Spleen (tissue), 11 donors: ENCODE data around the gene RAPSN. TPM values are rescaled to one million over a fixed set of nuclear protein-coding genes. Genes with fewer than 3 reads are reported as not detected.

Experiments used
- DNase-seq: peaks from one replicate; pipeline ENCODE4 v3.0.0-alpha.2; 2020
- H3K27ac ChIP-seq, 8 donors: fragments of 200-600 bp; sonication (generic) in 7 of 8; 1 replicate in 4 of 8; 2 replicates in 4 of 8; pipeline versions ENCODE4 v1.5.0 to v1.8.0; 2016 to 2021; ENCODE audit warnings: inconsistent platforms in 4 of 8, mild to moderate bottlenecking in 4 of 8, moderate library complexity in 1 of 8
- H3K27me3 ChIP-seq, 7 donors: fragments of 200-600 bp; sonication (generic) in 6 of 7; replicated peaks in 1 of 7; 1 replicate in 4 of 7; 2 replicates in 3 of 7; pipeline versions ENCODE4 v1.5.0 to v1.8.0; 2016 to 2021; ENCODE audit warnings: inconsistent platforms in 3 of 7, mild to moderate bottlenecking in 1 of 7
- H3K36me3 ChIP-seq, 6 donors: fragments of 200-600 bp; sonication (generic) in 5 of 6; 1 replicate in 4 of 6; 2 replicates in 2 of 6; pipeline versions ENCODE4 v1.5.0 to v1.8.0; 2016 to 2021; ENCODE audit warnings: inconsistent platforms in 2 of 6
- H3K4me1 ChIP-seq, 6 donors: fragments of 200-600 bp; sonication (generic) in 5 of 6; 1 replicate in 3 of 6; 2 replicates in 3 of 6; pipeline versions ENCODE4 v1.5.0 to v1.8.0; 2016 to 2021; ENCODE audit warnings: inconsistent platforms in 3 of 6
- H3K4me3 ChIP-seq, 8 donors: fragments of 200-600 bp; sonication (generic) in 7 of 8; 1 replicate in 4 of 8; 2 replicates in 4 of 8; pipeline versions ENCODE4 v1.5.0 to v1.8.0; 2016 to 2021; ENCODE audit warnings: inconsistent platforms in 4 of 8, mild to moderate bottlenecking in 4 of 8, moderate library complexity in 2 of 8
- H3K9me3 ChIP-seq, 8 donors: fragments of 200-600 bp; sonication (generic) in 7 of 8; 1 replicate in 4 of 8; 2 replicates in 4 of 8; pipeline versions ENCODE4 v1.5.0 to v1.8.0; 2016 to 2021; ENCODE audit warnings: inconsistent platforms in 4 of 8
- CTCF ChIP-seq, 11 experiments: fragments of 200-600 bp in 7 of 11; fragments of 450-650 bp in 4 of 11; sonication (generic) in 4 of 11; IDR thresholded peaks in 8 of 11; conservative IDR thresholded peaks in 3 of 11; 1 replicate in 7 of 11; 2 replicates in 4 of 11; pipeline versions ENCODE4 v1.4.0 to v1.8.0; 2016 to 2021; ENCODE audit warnings: antibody characterized with exemption in 11 of 11, inconsistent platforms in 4 of 11, mild to moderate bottlenecking in 1 of 11
- POLR2A ChIP-seq, 3 donors: fragments of 450-650 bp; IDR thresholded peaks; one replicate each; pipeline ENCODE4 v1.5.1; 2017; ENCODE audit warnings: antibody characterized with exemption in 3 of 3, mild to moderate bottlenecking in 1 of 3
- POLR2AphosphoS5 ChIP-seq, 3 donors: sonication (generic); formaldehyde crosslinking; IDR thresholded peaks; one replicate each; pipeline ENCODE4 v1.5.1; 2017; ENCODE audit warnings: antibody characterized with exemption in 3 of 3
- WGBS, 5 donors: extraction: QIAGEN DNeasy Blood & Tissue Kit in 3 of 5; methylation state at CpG; one replicate each; pipeline versions ENCODE4 v1.1.5 to v1.1.7; 2013 to 2018; 5-methylcytosine and 5-hydroxymethylcytosine counted together
- intact Hi-C: fragments of 100-400 bp; cut with DNase I; formaldehyde crosslinking; loops from one replicate; pipeline ENCODE4 v1.15.0; 2023; ENCODE audit warnings: low total_unique reads
- polyA plus RNA-seq, 3 donors: library from polyadenylated mRNA; stranded (reverse); fragments of 200-250 nt; gene quantifications; one replicate each; pipeline ENCODE4 v1.2.1, GENCODE V29; 2013
- total RNA-seq, 7 donors: library from RNA; depleted of rRNA in 3 of 7; stranded (reverse); fragments of >200 nt in 3 of 7; fragmentation: NEBNext Ultra II Directional in 4 of 7; extraction: Animal tissue kit (Norgen Biotek cat#: 25700) in 4 of 7; gene quantifications; one replicate each; pipeline versions ENCODE4 v1.1.0 to v1.2.1, GENCODE V29; 2016 to 2021
- donor health status: healthy with polysubstance abuse.
- donor health status: DM: no; HTN: no; CAD: no; lungs with moderate emphysema.
- donor health status: DM: no; HTN: no; CAD: no.
- donor health status: Bipolar disorder and iron deficiency.
- donor health status: healthy.
- donor health status: DM: no; HTN: no; CAD: no.
- donor health status: DM: yes; HTN: yes; CAD: no.

Gene RAPSN
- total and polyA plus RNA-seq, 10 donors = 0.42 to 1.6 (median 0.96) TPM; not detected in 2

DNA sequence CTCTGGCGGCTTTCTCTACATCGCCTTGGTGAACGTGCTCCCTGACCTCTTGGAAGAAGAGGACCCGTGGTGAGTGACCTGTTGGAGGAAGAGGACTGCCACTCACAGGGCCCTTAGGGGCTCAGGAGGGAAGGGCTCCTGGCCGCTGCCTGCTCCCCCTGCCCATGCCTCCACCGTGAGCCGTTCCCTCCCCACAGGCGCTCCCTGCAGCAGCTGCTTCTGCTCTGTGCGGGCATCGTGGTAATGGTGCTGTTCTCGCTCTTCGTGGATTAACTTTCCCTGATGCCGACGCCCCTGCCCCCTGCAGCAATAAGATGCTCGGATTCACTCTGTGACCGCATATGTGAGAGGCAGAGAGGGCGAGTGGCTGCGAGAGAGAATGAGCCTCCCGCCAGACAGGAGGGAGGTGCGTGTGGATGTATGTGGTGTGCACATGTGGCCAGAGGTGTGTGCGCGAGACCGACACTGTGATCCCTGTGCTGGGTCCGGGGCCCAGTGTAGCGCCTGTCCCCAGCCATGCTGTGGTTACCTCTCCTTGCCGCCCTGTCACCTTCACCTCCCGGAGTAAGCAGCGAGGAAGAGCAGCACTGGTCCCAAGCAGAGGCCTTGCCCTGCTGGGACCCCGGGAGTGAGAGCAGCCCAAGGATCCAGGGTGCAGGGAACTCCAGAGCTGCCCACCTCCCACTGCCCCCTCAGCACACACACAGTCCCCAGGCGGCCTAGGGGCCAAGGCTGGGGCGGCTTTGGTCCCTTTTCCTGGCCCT, 33.7 kb downstream of the RAPSN start:
- no peaks in the 10 kb centered on the region for H3K27me3 ChIP-seq
- DNase-seq = no peak
- TF ChIP-seq POLR2AphosphoS5 (IDR thresholded peaks at IDR 0.05) = peak in 1 of 3 donors; percentile 50
- no peak for TF ChIP-seq POLR2A (IDR thresholded peaks at IDR 0.05)
- peaks cover 0 to 98% (median 58%) of the 10 kb centered on the region in 6 donors for H3K36me3 ChIP-seq
- no peaks in the 10 kb centered on the region for H3K9me3 ChIP-seq
- WGBS, 5 donors = 85 to 92% (median 90%) methylated on average over 24 to 31 of the region's 31 CpGs
- peak overlapping the region in 5 of 8 donors; percentile 35 to 73 (median 54) for H3K27ac ChIP-seq
- H3K4me3 ChIP-seq = no peak overlapping the region
- intact Hi-C loops = no loop called here
- H3K4me1 ChIP-seq = peaks cover under 1 to 39% (median 21%) of the 10 kb centered on the region in 6 donors

- WGBS, 5 donors = 86 to 100% (median 93%) methylated on average over 1 to 19 of the region's 19 CpGs
- intact Hi-C loops = no loop called here
- no peak overlapping the region for H3K27ac ChIP-seq
These were observed 34.3 kb downstream of the RAPSN start for GRCh38 chr11:47414685-47415070.

DNA sequence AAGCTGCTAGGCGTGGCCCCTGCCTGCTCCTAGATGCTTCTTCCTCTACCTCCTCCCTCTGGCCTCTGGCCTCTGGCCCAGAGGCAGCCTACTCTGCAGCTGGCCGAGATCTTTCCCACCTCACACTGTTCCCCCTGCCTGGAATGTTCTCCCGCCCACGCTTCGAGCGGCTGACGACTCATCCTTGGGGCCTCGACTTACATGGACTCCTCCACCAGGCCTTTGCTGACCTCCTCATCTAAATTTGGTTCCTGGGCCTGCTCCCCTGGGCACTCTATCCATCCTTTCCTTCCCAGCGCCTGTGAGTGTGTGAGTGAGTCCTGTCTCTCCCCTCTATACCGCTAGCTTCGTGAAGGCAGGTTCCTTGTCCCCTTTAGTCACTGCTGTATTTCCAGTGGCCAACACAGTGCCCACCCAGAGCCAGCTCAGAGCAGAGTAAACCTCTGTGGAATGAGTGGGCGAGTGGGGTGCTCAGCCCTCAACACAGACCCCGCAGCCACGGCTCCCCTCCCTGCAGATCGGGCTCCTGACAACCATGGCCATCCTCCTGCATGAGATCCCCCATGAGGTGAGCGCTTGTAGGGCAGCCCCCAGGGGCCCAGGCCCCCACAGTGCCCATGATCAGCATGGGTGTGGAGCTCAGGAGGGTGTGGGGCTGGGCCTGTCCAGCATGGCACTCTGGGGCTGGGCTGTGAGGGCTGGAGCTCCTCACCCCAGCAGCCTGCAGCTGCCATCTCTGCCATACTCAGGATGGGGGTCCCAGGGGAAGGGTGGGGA, 34.8 kb downstream of the RAPSN start:
- no peak for TF ChIP-seq POLR2A (IDR thresholded peaks at IDR 0.05)
- peak in 1 of 3 donors; percentile 22 for TF ChIP-seq POLR2AphosphoS5 (IDR thresholded peaks at IDR 0.05)
- TF ChIP-seq CTCF (IDR thresholded peaks at IDR 0.05 in 8 of 11, conservative IDR thresholded peaks at IDR 0.05 in 3 of 11) = no peak
- no peaks in the 10 kb centered on the region for H3K9me3 ChIP-seq
- H3K4me1 ChIP-seq = peaks cover 6 to 51% (median 32%) of the 10 kb centered on the region in 6 donors
- no peaks in the 10 kb centered on the region for H3K27me3 ChIP-seq
- H3K4me3 ChIP-seq = no peak overlapping the region
- DNase-seq = no peak
- intact Hi-C loops = loop anchor here (2.0 kb wide), 1 partner anchor 41 kb away; no protein-coding TSS in a partner anchor
- no peak overlapping the region for H3K27ac ChIP-seq
- peaks cover 0 to 90% (median 48%) of the 10 kb centered on the region in 6 donors for H3K36me3 ChIP-seq
- WGBS, 5 donors = 81 to 94% (median 91%) methylated on average over 14 to 16 of the region's 16 CpGs

More at GRCh38 chr11:47414685-47415070, 34.3 kb downstream of the RAPSN start:
- Histone ChIP-seq H3K9me3 (no peaks in the 10 kb centered on the region), H3K36me3 (peaks cover 0 to 95% (median 52%) of the 10 kb centered on the region in 6 donors), H3K27me3 (no peaks in the 10 kb centered on the region), H3K4me3 (no peak overlapping the region), H3K4me1 (peaks cover 3 to 45% (median 27%) of the 10 kb centered on the region in 6 donors)
- DNase-seq = no peak
- TF ChIP-seq POLR2A (IDR thresholded peaks at IDR 0.05) = no peak
- TF ChIP-seq POLR2AphosphoS5 (IDR thresholded peaks at IDR 0.05) = peak in 1 of 3 donors; percentile 20
- no peak for TF ChIP-seq CTCF (IDR thresholded peaks at IDR 0.05 in 8 of 11, conservative IDR thresholded peaks at IDR 0.05 in 3 of 11)

- Histone ChIP-seq H3K4me1 (peaks cover 10 to 57% (median 37%) of the 10 kb centered on the region in 6 donors), H3K36me3 (peaks cover 0 to 82% (median 41%) of the 10 kb centered on the region in 6 donors)
- 90 to 96% (median 96%) methylated on average over 13 of the region's 13 CpGs for WGBS, 5 donors
These were observed 35.6 kb downstream of the RAPSN start for GRCh38 chr11:47413351-47413750.

More at GRCh38 chr11:47413351-47413750, 35.6 kb downstream of the RAPSN start:
- DNase-seq = no peak
- Histone ChIP-seq H3K27ac (no peak overlapping the region), H3K9me3 (no peaks in the 10 kb centered on the region), H3K4me3 (no peak overlapping the region), H3K27me3 (no peaks in the 10 kb centered on the region)
- intact Hi-C loops = loop anchor here (2.0 kb wide), 1 partner anchor 41 kb away; no protein-coding TSS in a partner anchor
- peak in 1 of 3 donors; percentile 41 for TF ChIP-seq POLR2AphosphoS5 (IDR thresholded peaks at IDR 0.05)
- TF ChIP-seq CTCF (IDR thresholded peaks at IDR 0.05 in 8 of 11, conservative IDR thresholded peaks at IDR 0.05 in 3 of 11) = no peak
- no peak for TF ChIP-seq POLR2A (IDR thresholded peaks at IDR 0.05)
